Measurements from ENCODE around the gene SYAP1.
"Not testable (repeated sequence)": the region's sequence is repeated elsewhere in the genome, so short reads cannot be mapped to it uniquely, and the experiment has no call there.

Gene SYAP1

DNA sequence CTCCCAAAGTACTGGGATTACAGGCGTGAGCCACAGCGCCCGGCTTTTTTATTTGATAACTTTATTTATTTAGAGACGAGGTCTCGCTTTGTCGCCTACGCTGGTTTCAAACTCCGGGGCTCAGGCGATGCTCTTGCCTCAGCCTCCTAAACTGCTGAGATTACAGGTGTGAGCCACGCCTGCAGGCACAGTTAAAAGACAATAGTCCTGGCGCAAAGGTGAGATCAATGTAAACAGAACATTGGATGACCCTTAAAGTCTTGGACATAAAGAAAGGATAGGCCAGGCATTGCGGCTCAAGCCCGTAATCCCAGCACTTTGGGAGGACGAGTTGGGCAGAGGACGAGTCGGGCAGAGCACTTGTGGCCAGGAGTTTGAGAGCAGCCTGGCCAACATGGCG is 64.0 kb downstream of the SYAP1 start:
- H3K27ac ChIP-seq (ENCODE audit: low read depth, low read length), result no peak overlapping the region
- no peaks in the 10 kb centered on the region for H3K36me3 ChIP-seq (ENCODE audit: low read length)
- no peak overlapping the region for H3K4me2 ChIP-seq (ENCODE audit: low read depth, low read length, poor library complexity, severe bottlenecking)
- no peak overlapping the region for H2AFZ ChIP-seq (ENCODE audit: low read depth, low read length, severe bottlenecking)
- no peaks in the 10 kb centered on the region for H3F3A ChIP-seq (ENCODE audit: insufficient read depth)
- H3K27me3 ChIP-seq (ENCODE audit: low read length), result no peaks in the 10 kb centered on the region
- TF ChIP-seq EZH2phosphoT487 (conservative IDR thresholded peaks at IDR 0.05; ENCODE audit: low read length) (no peak), CTCF (IDR thresholded peaks at IDR 0.05; ENCODE audit: insufficient read depth, low read length, poor library complexity, severe bottlenecking) (no peak)
- H4K20me1 ChIP-seq (ENCODE audit: low read depth, low read length), result no peaks in the 10 kb centered on the region
- no peaks in the 10 kb centered on the region for H3K9me3 ChIP-seq (ENCODE audit: insufficient read depth, low read length)
- H3K9me2 ChIP-seq (replicated peaks; ENCODE audit: insufficient read depth, low read length), result no peaks in the 10 kb centered on the region
- no peak overlapping the region for H3K9ac ChIP-seq (ENCODE audit: low read length)
- peaks cover 17% of the 10 kb centered on the region for H3K79me2 ChIP-seq (ENCODE audit: insufficient read depth, low read length)
- no peak overlapping the region for H3K4me3 ChIP-seq (ENCODE audit: insufficient read depth, low read length, poor library complexity, severe bottlenecking)

- H3K9me3 ChIP-seq (ENCODE audit: insufficient read depth, low read length); H3K9me2 ChIP-seq (replicated peaks; ENCODE audit: insufficient read depth, low read length); H3F3A ChIP-seq (ENCODE audit: insufficient read depth); H3K4me3 ChIP-seq (ENCODE audit: insufficient read depth, low read length, poor library complexity, severe bottlenecking); H3K36me3 ChIP-seq (ENCODE audit: low read length); H3K4me2 ChIP-seq (ENCODE audit: low read depth, low read length, poor library complexity, severe bottlenecking); H4K20me1 ChIP-seq (ENCODE audit: low read depth, low read length); H3K9ac ChIP-seq (ENCODE audit: low read length); H3K27me3 ChIP-seq (ENCODE audit: low read length); H3K27ac ChIP-seq (ENCODE audit: low read depth, low read length); H2AFZ ChIP-seq (ENCODE audit: low read depth, low read length, severe bottlenecking): not testable (repeated sequence)
- peaks cover 27% of the 10 kb centered on the region for H3K79me2 ChIP-seq (ENCODE audit: insufficient read depth, low read length)
These were observed 65.0 kb downstream of the SYAP1 start for GRCh38 chrX:16784440-16784839.

DNA sequence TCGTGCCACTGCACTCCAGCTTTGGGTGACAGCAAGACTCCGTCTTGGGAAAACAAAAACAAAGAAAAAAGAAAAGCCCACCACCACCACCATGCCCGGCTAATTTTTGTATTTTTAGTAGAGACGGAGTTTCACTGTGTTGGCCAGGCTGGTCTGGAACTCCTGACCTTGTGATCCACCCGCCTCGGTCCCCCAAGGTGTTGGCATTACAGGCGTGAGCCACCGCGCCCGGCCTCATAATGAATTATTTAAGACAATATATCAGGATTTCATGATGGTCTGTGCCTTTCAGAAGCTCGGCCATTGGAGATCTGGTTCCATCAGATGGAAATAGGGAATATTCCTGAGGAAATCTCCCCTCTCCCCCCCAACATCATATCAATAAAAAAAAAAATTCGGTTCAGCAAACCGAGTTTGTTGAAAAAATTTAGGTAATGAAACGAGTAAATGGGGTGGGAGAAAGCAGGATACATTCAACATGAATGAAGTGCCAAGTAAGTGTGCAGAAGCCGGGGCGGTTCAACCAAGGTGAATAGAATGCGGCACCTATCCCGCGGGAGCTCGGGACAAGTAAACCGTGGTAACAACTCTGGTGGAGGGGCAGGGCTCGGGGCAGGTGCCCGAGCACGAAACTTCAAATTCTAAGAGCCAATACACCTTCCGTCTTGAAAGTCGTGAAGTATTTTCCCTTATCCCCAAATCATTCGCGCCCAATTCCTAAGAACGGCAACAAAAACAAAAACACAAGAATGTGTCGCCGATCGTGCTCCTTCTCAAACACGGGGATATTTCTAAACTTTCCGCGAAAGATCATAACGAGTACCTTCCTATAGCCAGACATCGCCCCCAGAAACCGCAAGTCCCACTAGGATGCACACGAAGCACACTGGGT is 66.1 kb downstream of the SYAP1 start:
- Histone ChIP-seq H3K27me3 (ENCODE audit: low read length) (no peaks in the 10 kb centered on the region), H3K9me3 (ENCODE audit: insufficient read depth, low read length) (no peaks in the 10 kb centered on the region), H3K79me2 (ENCODE audit: insufficient read depth, low read length) (peaks cover 38% of the 10 kb centered on the region), H3K9me2 (replicated peaks; ENCODE audit: insufficient read depth, low read length) (no peaks in the 10 kb centered on the region), H3F3A (ENCODE audit: insufficient read depth) (no peaks in the 10 kb centered on the region), H3K4me3 (ENCODE audit: insufficient read depth, low read length, poor library complexity, severe bottlenecking) (peak overlapping the region; percentile 82), H2AFZ (ENCODE audit: low read depth, low read length, severe bottlenecking) (peak overlapping the region; percentile 62), H3K9ac (ENCODE audit: low read length) (peak overlapping the region; percentile 51), H4K20me1 (ENCODE audit: low read depth, low read length) (no peaks in the 10 kb centered on the region), H3K27ac (ENCODE audit: low read depth, low read length) (no peak overlapping the region), H3K4me2 (ENCODE audit: low read depth, low read length, poor library complexity, severe bottlenecking) (peak overlapping the region; percentile 57), H3K36me3 (ENCODE audit: low read length) (no peaks in the 10 kb centered on the region)
- no peak for TF ChIP-seq CTCF (IDR thresholded peaks at IDR 0.05; ENCODE audit: insufficient read depth, low read length, poor library complexity, severe bottlenecking)
- TF ChIP-seq EZH2phosphoT487 (conservative IDR thresholded peaks at IDR 0.05; ENCODE audit: low read length), result no peak

- H3K9me3 ChIP-seq (ENCODE audit: insufficient read depth, low read length), result no peaks in the 10 kb centered on the region
- H3K9me2 ChIP-seq (replicated peaks; ENCODE audit: insufficient read depth, low read length), result no peaks in the 10 kb centered on the region
- no peaks in the 10 kb centered on the region for H3K27me3 ChIP-seq (ENCODE audit: low read length)
- peak within 1 kb of the TSS; percentile 62 for H2AFZ ChIP-seq (ENCODE audit: low read depth, low read length, severe bottlenecking)
- peaks cover 46% of the 10 kb centered on the region for H3K79me2 ChIP-seq (ENCODE audit: insufficient read depth, low read length)
- H3F3A ChIP-seq (ENCODE audit: insufficient read depth), result no peaks in the 10 kb centered on the region
- H3K4me2 ChIP-seq (ENCODE audit: low read depth, low read length, poor library complexity, severe bottlenecking), result peak within 1 kb of the TSS; percentile 92
- TF ChIP-seq EZH2phosphoT487 (conservative IDR thresholded peaks at IDR 0.05; ENCODE audit: low read length), result no peak
- no peak for TF ChIP-seq CTCF (IDR thresholded peaks at IDR 0.05; ENCODE audit: insufficient read depth, low read length, poor library complexity, severe bottlenecking)
- H3K9ac ChIP-seq (ENCODE audit: low read length), result peak within 1 kb of the TSS; percentile 69
- peak within 1 kb of the TSS; percentile 82 for H3K4me3 ChIP-seq (ENCODE audit: insufficient read depth, low read length, poor library complexity, severe bottlenecking)
- H3K36me3 ChIP-seq (ENCODE audit: low read length), result peaks cover 3% of the 10 kb centered on the region; the same call in 1 of the 2 replicates
- peak within 1 kb of the TSS; percentile 48 for H3K27ac ChIP-seq (ENCODE audit: low read depth, low read length)
- no peaks in the 10 kb centered on the region for H4K20me1 ChIP-seq (ENCODE audit: low read depth, low read length)
These were observed 66.9 kb downstream of the SYAP1 start, which contains the start of gene TXLNG for GRCh38 chrX:16786139-16786790. TSS of gene TXLNG (plus strand) at chrX:16786466. CDS start at chrX:16786488, 22 bp downstream.

All from SU-DHL-6 (cell line).